Subcutaneous adipose tissue (tissue), 4 donors: ENCODE data around the gene SSH2. TPM values are rescaled to one million over a fixed set of nuclear protein-coding genes. Genes with fewer than 3 reads are reported as not detected.

Experiments used
- total RNA-seq, 4 donors: library from RNA; depleted of rRNA; stranded (reverse); fragments of >200 nt; gene quantifications; one replicate each; pipeline ENCODE4 v1.1.0, GENCODE V29; 2016
- TF ChIP-seq, protein P1 (sequence below): fragments of 450-650 bp; IDR thresholded peaks from one replicate; pipeline ENCODE4 v1.5.1; 2016; ENCODE audit warnings: low read depth, mild to moderate bottlenecking, control low read depth, antibody characterized with exemption, moderate library complexity

The SSH2 gene, protein sequence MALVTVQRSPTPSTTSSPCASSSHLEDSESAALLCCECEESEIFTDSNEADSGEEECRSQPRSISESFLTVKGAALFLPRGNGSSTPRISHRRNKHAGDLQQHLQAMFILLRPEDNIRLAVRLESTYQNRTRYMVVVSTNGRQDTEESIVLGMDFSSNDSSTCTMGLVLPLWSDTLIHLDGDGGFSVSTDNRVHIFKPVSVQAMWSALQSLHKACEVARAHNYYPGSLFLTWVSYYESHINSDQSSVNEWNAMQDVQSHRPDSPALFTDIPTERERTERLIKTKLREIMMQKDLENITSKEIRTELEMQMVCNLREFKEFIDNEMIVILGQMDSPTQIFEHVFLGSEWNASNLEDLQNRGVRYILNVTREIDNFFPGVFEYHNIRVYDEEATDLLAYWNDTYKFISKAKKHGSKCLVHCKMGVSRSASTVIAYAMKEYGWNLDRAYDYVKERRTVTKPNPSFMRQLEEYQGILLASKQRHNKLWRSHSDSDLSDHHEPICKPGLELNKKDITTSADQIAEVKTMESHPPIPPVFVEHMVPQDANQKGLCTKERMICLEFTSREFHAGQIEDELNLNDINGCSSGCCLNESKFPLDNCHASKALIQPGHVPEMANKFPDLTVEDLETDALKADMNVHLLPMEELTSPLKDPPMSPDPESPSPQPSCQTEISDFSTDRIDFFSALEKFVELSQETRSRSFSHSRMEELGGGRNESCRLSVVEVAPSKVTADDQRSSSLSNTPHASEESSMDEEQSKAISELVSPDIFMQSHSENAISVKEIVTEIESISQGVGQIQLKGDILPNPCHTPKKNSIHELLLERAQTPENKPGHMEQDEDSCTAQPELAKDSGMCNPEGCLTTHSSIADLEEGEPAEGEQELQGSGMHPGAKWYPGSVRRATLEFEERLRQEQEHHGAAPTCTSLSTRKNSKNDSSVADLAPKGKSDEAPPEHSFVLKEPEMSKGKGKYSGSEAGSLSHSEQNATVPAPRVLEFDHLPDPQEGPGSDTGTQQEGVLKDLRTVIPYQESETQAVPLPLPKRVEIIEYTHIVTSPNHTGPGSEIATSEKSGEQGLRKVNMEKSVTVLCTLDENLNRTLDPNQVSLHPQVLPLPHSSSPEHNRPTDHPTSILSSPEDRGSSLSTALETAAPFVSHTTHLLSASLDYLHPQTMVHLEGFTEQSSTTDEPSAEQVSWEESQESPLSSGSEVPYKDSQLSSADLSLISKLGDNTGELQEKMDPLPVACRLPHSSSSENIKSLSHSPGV (N-terminal part only)
- total RNA-seq: 10 to 100 TPM; 51.8 to 70.6 (median 61.4) TPM

DNA sequence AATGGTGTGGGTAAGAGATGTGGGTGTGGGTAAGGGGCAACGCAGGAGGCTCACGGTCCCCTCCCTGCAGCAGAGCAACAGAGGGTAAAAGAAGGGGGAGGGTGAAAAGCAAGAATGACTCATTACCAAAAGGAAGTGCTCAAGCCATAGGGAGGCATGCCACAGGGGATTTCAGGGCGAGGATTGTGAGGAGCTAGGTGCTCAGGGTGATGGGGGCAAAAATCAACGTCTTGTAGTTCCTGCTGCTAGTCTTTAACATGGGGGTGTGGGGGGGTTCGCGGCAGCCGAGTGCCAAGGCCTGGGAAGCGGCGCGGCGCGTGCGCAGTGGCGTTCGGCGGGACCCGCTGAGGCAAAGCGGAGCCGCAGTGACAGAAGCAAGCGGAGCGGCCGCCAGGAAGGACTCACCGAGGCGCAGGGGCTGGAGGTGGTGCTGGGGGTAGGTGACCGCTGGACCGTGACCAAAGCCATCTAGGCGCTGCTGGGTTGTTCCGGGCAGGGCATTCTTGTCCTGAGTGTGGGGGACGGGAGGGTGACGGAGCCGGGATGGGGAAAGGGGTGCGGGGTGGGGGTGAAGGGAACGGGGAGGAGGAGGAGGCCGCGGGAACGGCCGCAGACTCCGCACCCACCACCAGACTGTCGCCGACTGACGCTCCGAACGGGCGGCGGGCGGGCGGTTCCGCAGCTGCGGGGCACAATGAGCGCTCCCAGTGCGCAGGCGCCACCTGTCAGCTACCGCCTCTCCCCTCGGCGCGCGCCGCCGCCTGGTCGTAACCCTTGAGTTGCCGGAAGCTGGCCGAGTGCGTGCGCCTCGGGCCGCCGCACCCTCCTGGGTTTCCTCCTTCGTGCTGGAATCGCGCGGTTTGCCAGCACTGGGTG, at the start of gene SSH2:
SSH2 (minus strand) TSS at position 696 of the 876 bp plus-strand sequence; CDS start at position 468, 228 bp downstream.
- TF ChIP-seq, protein P1, sequence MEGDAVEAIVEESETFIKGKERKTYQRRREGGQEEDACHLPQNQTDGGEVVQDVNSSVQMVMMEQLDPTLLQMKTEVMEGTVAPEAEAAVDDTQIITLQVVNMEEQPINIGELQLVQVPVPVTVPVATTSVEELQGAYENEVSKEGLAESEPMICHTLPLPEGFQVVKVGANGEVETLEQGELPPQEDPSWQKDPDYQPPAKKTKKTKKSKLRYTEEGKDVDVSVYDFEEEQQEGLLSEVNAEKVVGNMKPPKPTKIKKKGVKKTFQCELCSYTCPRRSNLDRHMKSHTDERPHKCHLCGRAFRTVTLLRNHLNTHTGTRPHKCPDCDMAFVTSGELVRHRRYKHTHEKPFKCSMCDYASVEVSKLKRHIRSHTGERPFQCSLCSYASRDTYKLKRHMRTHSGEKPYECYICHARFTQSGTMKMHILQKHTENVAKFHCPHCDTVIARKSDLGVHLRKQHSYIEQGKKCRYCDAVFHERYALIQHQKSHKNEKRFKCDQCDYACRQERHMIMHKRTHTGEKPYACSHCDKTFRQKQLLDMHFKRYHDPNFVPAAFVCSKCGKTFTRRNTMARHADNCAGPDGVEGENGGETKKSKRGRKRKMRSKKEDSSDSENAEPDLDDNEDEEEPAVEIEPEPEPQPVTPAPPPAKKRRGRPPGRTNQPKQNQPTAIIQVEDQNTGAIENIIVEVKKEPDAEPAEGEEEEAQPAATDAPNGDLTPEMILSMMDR: no peak

DNA sequence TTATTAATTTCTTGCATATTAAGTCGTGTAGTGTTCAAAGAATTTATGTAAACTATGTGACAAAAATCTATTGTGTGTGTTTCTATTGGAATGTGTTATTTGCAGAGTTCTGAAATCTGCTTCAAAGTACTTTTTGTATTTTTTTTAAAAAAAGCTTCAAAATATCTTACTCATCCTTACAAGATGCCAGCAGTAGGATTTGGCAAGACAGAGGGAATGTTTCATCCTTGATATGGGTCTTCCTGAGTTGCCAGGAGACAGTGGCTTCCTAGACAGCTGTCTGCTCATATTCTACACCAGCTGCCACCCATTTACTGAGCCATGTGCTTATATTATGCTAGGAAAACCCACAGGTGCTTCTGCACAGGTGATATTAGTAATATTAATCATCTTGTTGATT, 47.8 kb upstream of the SSH2 start:
- TF ChIP-seq, protein P1: no peak

DNA sequence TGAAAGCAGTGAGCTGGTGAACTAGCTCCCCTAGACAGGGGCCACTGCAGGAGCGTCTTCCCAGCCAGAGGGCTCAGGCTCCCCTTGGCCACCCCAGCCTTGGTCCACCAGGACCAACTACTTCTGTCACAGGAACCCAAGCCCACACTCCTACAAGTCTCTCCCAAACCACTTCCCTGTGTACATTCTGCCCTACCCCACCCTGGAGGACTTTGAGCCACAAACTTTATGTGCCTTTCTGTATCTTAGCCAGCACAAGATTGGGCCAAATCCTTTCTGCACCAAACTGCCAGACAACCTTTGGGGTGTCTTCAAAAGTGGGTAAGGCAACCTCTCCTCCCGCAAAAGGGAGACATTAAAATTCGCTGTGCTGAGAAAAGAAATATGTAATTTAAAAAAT, 43.0 kb upstream of the SSH2 start:
- TF ChIP-seq, protein P1: no peak

DNA sequence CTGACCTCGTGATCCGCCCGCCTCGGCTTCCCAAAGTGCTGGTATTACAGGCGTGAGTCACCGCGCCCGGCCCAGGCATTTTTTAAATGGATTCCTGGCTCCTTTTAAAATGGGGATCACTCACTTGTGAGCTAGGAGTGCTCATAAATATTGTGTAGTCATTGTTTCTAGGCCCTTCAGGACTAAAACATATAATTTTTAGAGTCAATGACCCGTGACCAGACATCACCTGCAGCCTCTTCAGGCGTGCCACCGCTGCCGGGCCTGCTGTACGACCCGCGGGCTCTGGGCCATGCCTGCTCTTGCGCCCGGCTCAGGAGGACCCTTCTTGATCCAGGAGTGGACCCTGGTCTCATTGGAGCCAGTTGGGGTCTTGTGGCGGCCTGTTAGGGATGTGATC, 42.2 kb upstream of the SSH2 start:
- TF ChIP-seq, protein P1: no peak

DNA sequence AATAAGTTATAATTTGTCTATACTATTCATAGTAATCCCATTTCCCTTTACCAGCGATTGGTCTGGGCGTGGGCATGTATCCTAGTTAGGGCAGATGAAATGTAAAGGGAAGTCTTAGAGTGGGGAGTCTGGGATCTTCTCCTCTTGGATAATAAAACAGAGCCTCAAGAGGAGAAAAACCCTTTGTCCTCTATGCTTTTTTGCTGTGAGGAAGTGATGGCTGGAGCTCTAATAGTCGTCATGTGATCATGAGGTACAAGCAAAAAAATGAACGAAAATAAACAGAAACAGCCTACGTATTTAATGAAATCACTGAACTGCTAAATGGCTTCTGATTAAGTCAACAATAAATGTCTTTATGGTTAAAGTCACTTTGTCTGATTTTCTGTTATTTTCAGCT, 38.2 kb upstream of the SSH2 start:
- TF ChIP-seq, protein P1: no peak

DNA sequence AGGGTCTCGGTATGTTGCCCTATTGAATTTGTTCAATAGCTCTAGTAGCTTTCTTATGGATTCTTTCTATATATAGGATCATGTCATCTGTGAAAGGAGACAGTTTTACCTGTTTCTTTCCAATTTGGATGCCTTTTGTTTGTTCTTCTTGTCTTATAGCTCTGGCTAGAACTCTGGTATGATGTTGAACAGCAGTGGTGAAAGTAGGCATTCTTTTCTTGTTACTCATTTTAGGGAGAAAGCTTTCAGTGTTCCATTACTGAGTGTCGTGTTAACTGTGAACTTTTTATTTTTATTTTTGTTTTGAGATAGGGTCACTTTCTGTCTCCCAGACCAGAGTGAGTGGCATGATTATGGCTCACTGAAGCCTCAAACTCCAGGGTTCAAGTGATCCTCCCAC, 32.6 kb upstream of the SSH2 start:
- TF ChIP-seq, protein P1: no peak
